ENCODE results near the gene RPAIN. TPM values are rescaled to one million over a fixed set of nuclear protein-coding genes. Genes with fewer than 3 reads are reported as not detected.
A peak's percentile ranks its signal among the peaks of the same experiment; 100 is the strongest.

The RPAIN gene, protein sequence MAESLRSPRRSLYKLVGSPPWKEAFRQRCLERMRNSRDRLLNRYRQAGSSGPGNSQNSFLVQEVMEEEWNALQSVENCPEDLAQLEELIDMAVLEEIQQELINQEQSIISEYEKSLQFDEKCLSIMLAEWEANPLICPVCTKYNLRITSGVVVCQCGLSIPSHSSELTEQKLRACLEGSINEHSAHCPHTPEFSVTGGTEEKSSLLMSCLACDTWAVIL
- total RNA-seq (2022) = 49.0 and 49.3 TPM in 2 replicates
- Bru-seq, nascent RNA = percentile 83 among the genes with signal in this experiment
- percentile 83 among the genes with signal in this experiment for BruChase-seq, experiment 1, labeled RNA remaining after a 6-hour chase
- BruChase-seq, experiment 2, labeled RNA remaining after a 2-hour chase = percentile 93 among the genes with signal in this experiment
- long read RNA-seq, transcript RPAIN-209 (6 exons, 1,423 nt) = minor isoform, 12 of 121 reads
- long read RNA-seq, transcript RPAIN-203 (7 exons, 1,535 nt) = major isoform, 38 of 121 reads
- long read RNA-seq, transcript RPAIN-205 (4 exons, 1,057 nt) = minor isoform, 7 of 121 reads
- long read RNA-seq, transcript RPAIN-202 (6 exons, 1,394 nt) = minor isoform, 5 of 121 reads
- long read RNA-seq, partial matches to known transcripts = 3 of 121 reads
- long read RNA-seq, other reads (novel, unspliced or antisense) = 38 of 121 reads

DNA sequence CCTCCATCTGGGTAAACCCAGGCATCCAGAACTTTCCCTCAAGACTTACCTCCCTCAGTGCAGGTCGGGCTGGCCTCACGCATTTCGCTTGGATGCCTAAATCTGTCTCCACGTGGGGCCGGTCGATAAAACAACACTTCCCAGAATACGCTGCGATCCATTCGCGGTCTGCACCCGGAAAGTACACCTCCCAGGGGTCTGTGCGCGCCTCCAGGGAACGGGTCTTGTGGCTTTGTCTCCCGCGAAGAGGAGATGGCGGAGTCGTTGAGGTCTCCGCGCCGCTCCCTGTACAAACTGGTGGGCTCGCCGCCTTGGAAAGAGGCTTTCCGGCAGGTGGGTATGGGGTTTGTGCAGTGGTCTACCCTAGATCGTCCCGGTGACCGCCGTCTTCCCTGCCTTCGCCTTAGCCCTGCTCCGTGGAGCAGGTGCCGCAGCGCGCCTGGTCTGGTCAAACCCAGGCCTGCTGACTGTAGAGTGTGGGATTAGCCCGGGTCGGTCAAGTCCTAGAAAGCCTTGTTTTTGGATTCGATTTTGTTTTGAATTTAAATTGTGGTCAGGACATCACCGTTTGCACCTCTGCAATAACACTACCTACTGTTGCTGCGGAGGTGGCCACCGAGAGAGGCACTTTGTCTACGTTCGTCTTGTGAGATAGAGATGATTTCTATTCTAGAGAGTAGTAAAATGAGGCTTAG is at the start of gene RPAIN:
Gene RPAIN (plus strand): TSS at position 224 of the 695 bp plus-strand sequence. CDS start 29 bp downstream, at position 253.
- TF ChIP-seq, protein P1, sequence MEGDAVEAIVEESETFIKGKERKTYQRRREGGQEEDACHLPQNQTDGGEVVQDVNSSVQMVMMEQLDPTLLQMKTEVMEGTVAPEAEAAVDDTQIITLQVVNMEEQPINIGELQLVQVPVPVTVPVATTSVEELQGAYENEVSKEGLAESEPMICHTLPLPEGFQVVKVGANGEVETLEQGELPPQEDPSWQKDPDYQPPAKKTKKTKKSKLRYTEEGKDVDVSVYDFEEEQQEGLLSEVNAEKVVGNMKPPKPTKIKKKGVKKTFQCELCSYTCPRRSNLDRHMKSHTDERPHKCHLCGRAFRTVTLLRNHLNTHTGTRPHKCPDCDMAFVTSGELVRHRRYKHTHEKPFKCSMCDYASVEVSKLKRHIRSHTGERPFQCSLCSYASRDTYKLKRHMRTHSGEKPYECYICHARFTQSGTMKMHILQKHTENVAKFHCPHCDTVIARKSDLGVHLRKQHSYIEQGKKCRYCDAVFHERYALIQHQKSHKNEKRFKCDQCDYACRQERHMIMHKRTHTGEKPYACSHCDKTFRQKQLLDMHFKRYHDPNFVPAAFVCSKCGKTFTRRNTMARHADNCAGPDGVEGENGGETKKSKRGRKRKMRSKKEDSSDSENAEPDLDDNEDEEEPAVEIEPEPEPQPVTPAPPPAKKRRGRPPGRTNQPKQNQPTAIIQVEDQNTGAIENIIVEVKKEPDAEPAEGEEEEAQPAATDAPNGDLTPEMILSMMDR (IDR thresholded peaks at IDR 0.05; ENCODE audit: unreplicated experiment) = no peak
- no peaks in the 10 kb centered on the region for H3K9me3 Mint-ChIP-seq (ENCODE audit: unreplicated experiment)
- H3K4me1 Mint-ChIP-seq (ENCODE audit: insufficient read depth, unreplicated experiment) = peaks cover 17% of the 10 kb centered on the region
- TSS peak; percentile 54 for BruUV-seq (replicated peaks)
- CTCF ChIA-PET = interaction anchor here (0.7 to 2.2 kb wide), 3 partner anchors 17 to 20 kb away, joined by 3 to 13 read pairs (median 6); partner anchors contain the start of gene C1QBP
- H3K27me3 Mint-ChIP-seq (ENCODE audit: insufficient read depth, unreplicated experiment) = no peaks in the 10 kb centered on the region
- DNase-seq (ENCODE audit: unreplicated experiment) = peak; percentile 88
- intact Hi-C loops (cut with micrococcal nuclease) = no loop called here
- peak within 1 kb of the TSS; percentile 98 for H3K4me3 Mint-ChIP-seq (ENCODE audit: unreplicated experiment)
- peaks cover 65% of the 10 kb centered on the region for H3K36me3 Mint-ChIP-seq (ENCODE audit: insufficient read depth, unreplicated experiment)
- POLR2A ChIA-PET = interaction anchor here (0.9 to 4.4 kb wide), 19 partner anchors 11 to 1020 kb away, joined by 3 to 100 read pairs (median 4); partner anchors contain the start of genes C1QBP, DERL2, DHX33 and MIS12
- peak within 1 kb of the TSS; percentile 96 for H3K27ac Mint-ChIP-seq (ENCODE audit: low read depth, unreplicated experiment)

DNA sequence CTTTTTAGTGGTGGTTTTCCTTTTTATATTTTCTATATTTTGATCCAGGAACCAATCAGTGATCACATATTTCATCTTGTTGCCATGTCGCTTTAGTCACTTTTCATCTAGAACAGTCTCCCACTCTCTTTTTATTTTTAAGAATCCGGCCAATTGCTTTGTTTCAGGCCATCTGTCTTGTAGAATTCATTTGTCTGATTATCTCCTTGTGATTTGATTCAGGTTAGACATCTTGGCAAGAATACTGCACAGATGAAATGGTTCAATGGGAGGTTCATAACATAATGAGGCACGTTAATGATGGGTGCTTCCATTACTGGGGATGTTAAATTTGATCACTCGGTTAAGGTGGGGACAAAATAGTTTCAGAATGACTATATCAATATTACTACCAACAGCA is 49.6 kb upstream of the RPAIN start:
- CTCF ChIA-PET = no interaction called here
- intact Hi-C loops (cut with micrococcal nuclease) = no loop called here
- H3K4me1 Mint-ChIP-seq (ENCODE audit: insufficient read depth, unreplicated experiment) = peaks cover 8% of the 10 kb centered on the region
- H3K27ac Mint-ChIP-seq (ENCODE audit: low read depth, unreplicated experiment) = peak overlapping the region; percentile 33
- peaks cover 86% of the 10 kb centered on the region for H3K36me3 Mint-ChIP-seq (ENCODE audit: insufficient read depth, unreplicated experiment)
- DNase-seq (ENCODE audit: unreplicated experiment) = no peak
- H3K9me3 Mint-ChIP-seq (ENCODE audit: unreplicated experiment) = no peaks in the 10 kb centered on the region
- H3K27me3 Mint-ChIP-seq (ENCODE audit: insufficient read depth, unreplicated experiment) = no peaks in the 10 kb centered on the region
- no peak overlapping the region for H3K4me3 Mint-ChIP-seq (ENCODE audit: unreplicated experiment)
- POLR2A ChIA-PET = interaction anchor here (1.6 kb wide), 1 partner anchor 49 kb away, joined by 4 read pairs; the partner anchor contains the start of gene NUP88
- TF ChIP-seq, protein P1 (IDR thresholded peaks at IDR 0.05; ENCODE audit: unreplicated experiment) = no peak
- no TSS peak for BruUV-seq (replicated peaks)

DNA sequence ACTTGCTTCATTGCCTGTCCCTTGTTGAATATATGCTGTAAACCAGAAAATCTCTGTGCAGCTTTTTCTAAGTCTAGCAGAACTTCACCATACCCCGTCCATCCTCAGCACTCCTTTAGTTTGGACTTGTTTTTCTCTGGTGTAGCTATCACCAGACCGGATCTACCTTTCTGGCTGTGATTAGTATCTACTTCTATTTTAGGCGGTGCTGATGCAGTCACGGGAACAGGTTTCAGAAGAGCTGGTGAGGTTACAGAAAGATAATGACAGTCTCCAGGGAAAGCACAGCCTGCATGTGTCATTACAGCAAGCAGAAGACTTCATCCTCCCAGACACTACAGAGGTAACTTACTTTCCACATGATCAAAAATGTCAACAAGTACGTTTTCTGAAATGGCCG is 46.9 kb upstream of the RPAIN start:
- ChIA-PET CTCF (no interaction called here), POLR2A (interaction anchor here (0.8 to 1.1 kb wide), 3 partner anchors 10 to 17 kb away, joined by 3 read pairs; no protein-coding TSS in a partner anchor)
- H3K4me1 Mint-ChIP-seq (ENCODE audit: insufficient read depth, unreplicated experiment) = no peaks in the 10 kb centered on the region
- intact Hi-C loops (cut with micrococcal nuclease) = no loop called here
- no TSS peak for BruUV-seq (replicated peaks)
- H3K36me3 Mint-ChIP-seq (ENCODE audit: insufficient read depth, unreplicated experiment) = peaks cover 89% of the 10 kb centered on the region
- H3K27ac Mint-ChIP-seq (ENCODE audit: low read depth, unreplicated experiment) = peak overlapping the region; percentile 11
- H3K27me3 Mint-ChIP-seq (ENCODE audit: insufficient read depth, unreplicated experiment) = no peaks in the 10 kb centered on the region
- H3K9me3 Mint-ChIP-seq (ENCODE audit: unreplicated experiment) = no peaks in the 10 kb centered on the region
- H3K4me3 Mint-ChIP-seq (ENCODE audit: unreplicated experiment) = no peak overlapping the region
- no peak for DNase-seq (ENCODE audit: unreplicated experiment)
- TF ChIP-seq, protein P1 (IDR thresholded peaks at IDR 0.05; ENCODE audit: unreplicated experiment) = no peak

Measured in MCF 10A (cell line).